Suprapubic skin (tissue), 4 donors: ENCODE data around the gene RTF2.

Experiments used
- POLR2A ChIP-seq, 2 donors: fragments of 450-650 bp; IDR thresholded peaks; one replicate each; pipeline ENCODE4 v1.6.1; 2017; ENCODE audit warnings: antibody characterized with exemption in 2 of 2, mild to moderate bottlenecking in 2 of 2, moderate library complexity in 2 of 2
- POLR2AphosphoS5 ChIP-seq, 3 donors: sonication (generic); formaldehyde crosslinking; IDR thresholded peaks; one replicate each; pipeline ENCODE4 v1.6.1; 2017; ENCODE audit warnings: antibody characterized with exemption in 3 of 3
- TF ChIP-seq, protein P1 (sequence below), 2 donors: fragments of 200-600 bp in 1 of 2; fragments of 450-650 bp in 1 of 2; sonication (generic) in 1 of 2; IDR thresholded peaks; one replicate each; pipeline ENCODE4 v1.5.1; 2016 to 2019; ENCODE audit warnings: antibody characterized with exemption in 2 of 2, mild to moderate bottlenecking in 1 of 2, moderate library complexity in 1 of 2

DNA sequence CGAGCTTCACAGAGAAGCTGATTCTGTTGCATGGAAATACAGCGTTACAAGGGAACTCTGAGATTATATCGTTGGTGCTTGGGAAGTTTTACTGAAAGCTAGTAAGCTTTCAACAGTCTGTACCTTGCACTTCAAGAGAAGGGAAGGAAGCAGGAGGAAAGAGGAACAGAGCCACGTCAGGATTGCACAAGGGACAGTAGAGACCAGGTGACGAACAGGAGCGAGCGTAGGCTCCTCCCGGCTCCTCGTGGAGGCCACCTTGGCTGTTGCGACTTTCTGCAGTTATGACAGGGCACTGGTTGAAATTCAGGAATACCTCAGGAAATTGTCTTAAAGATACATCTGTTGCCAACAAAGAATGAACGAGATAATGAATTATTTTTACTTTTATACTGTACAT, 18.8 kb downstream of the RTF2 start:
- TF ChIP-seq, protein P1, sequence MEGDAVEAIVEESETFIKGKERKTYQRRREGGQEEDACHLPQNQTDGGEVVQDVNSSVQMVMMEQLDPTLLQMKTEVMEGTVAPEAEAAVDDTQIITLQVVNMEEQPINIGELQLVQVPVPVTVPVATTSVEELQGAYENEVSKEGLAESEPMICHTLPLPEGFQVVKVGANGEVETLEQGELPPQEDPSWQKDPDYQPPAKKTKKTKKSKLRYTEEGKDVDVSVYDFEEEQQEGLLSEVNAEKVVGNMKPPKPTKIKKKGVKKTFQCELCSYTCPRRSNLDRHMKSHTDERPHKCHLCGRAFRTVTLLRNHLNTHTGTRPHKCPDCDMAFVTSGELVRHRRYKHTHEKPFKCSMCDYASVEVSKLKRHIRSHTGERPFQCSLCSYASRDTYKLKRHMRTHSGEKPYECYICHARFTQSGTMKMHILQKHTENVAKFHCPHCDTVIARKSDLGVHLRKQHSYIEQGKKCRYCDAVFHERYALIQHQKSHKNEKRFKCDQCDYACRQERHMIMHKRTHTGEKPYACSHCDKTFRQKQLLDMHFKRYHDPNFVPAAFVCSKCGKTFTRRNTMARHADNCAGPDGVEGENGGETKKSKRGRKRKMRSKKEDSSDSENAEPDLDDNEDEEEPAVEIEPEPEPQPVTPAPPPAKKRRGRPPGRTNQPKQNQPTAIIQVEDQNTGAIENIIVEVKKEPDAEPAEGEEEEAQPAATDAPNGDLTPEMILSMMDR (IDR thresholded peaks at IDR 0.05), result no peak
- no peak for TF ChIP-seq POLR2AphosphoS5 (IDR thresholded peaks at IDR 0.05)
- no peak for TF ChIP-seq POLR2A (IDR thresholded peaks at IDR 0.05)
